GM18502 (cell line): ENCODE data around the gene FAM24A.

Experiments
- ATAC-seq: cut with Tn5 transposase; IDR thresholded peaks from one replicate; pipeline ENCODE4 v1.9.1; 2021; ENCODE audit warnings: mild to moderate bottlenecking; ENCODE audit not compliant: unreplicated experiment, poor library complexity

The FAM24A gene

GRCh38 chr10:122915700-122916099 lies 5.3 kb downstream of the FAM24A start:
- no peak for ATAC-seq

DNA sequence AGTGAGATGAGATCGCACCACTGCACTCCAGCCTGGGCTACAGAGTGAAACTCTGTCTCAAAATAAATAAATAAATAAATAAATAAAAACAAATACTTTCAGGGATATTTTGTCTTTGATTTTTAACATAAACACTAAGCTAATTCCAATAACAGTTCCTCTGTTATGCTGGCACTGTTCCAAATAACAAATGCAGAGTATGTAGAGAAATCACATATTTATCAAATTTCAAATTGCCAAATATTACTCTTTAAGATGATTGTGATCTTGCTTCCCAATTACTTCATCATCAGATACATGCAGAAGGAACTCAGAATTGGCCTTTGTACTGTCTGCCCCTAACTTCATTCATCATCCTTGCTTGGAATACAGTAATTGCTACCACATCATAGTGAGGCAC lies 19.7 kb downstream of the FAM24A start:
- ATAC-seq: no peak

GRCh38 chr10:122931088-122931906 lies 20.9 kb downstream of the FAM24A start:
- ATAC-seq: no peak

GRCh38 chr10:122939133-122939855 lies 28.9 kb downstream of the FAM24A start:
- ATAC-seq: no peak

- no peak for ATAC-seq
Measured at GRCh38 chr10:122939856-122940543, 29.6 kb downstream of the FAM24A start.

GRCh38 chr10:122949296-122949695 lies 38.9 kb downstream of the FAM24A start:
- ATAC-seq: no peak

GRCh38 chr10:122953902-122954730 lies 43.7 kb downstream of the FAM24A start, which contains the start of gene C10orf88:
C10orf88 (minus strand) TSS chr10:122954227; CDS start chr10:122954178, 49 bp downstream.
- ATAC-seq: peak; percentile 99

- no peak for ATAC-seq
Measured at GRCh38 chr10:122954731-122955050, 44.3 kb downstream of the FAM24A start.

DNA sequence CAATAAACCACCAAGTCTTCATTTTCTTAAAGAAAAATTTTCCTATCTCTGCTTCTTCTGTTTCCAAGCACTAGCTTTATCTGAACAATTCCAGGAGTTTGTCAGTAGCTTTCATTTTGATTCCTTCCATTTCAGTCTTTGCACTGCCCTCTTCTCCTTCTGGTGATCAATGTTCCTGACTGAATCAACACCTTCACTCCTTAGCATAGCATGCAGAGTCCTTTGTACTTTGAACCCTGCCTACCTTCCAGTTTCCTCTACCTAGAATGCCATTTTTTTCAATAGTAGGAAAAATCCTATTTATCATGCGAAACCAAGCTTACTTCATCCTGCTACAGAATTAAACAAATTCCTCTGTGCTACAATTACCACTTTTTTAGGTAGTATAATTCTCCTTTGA lies 45.5 kb downstream of the FAM24A start:
- no peak for ATAC-seq

DNA sequence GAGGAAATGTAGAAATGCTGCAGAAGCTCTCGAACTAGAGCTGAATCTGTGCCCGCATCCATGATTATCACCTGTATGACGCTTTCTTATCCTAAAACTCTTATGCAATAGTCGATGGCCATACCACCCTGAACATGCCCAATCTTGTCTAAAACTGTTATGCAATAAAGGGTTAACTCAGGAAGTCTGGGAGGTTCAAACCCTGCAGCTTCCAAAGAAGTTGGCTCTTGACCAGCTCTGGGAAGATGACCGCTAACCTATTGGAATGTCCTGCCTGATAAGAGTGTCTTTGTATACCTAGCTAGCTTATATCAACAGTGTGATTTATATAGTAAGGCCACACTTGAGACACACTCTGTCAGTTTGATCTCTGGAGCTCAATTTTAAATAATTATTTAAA lies 47.1 kb downstream of the FAM24A start:
- ATAC-seq: no peak

GRCh38 chr10:122962405-122962804 lies 52.0 kb downstream of the FAM24A start:
- ATAC-seq: no peak
